ENCODE measurements around the gene PLEKHG3.

Gene PLEKHG3

DNA sequence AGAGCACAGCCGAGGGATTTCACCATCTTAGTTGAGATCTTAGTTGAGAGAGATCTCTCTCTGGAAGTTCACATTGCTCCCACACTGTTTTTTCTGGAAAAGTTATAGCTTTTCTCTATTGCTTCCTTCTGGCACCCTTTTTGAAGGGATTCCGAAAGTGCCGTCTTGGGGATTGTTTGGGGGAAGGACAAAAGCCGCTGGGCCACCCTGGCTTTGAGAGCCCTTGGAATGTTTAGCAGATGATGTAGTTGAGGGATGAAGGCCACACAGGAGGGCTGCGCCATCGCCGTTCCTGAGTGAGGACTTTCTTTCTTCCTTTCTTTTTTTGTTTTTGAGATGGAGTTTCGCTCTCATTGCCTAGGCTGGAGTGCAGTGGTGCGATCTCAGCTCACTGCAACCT lies 17.7 kb downstream of the PLEKHG3 start:
- H3K4me1 ChIP-seq (ENCODE audit: low read length): 0 out of 2 replicates have a peak, but pooled peaks cover 2% of the 10 kb centered on the region

DNA sequence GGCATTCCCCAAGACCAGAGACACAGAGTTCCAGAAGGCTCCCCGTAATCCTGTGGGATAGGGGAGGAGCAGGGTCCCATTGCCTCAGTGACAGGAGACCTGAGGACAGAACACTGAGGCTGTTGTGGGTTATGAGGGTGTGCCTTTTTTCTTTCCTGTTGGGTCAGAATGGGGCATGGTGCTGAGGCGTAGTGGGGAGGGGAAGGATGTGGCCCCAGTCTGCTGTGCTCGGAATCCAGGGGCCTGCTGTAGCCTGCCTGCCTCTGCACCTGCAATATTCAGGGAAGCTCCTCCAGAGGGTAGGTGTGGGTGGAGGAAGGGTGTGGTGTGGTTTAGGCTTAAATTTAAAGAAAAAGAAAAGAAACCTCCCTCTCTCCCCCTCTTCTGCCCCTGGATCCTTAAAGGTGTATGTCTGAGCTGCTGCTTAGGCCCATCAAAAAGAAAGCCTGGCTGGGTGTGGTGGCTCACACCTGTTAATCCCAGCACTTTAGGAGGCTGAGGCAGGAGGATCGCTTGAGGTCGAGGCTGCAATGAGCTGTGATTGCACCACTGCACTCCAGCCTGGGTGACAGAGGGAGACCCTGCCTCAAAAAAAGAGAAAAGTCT lies 18.7 kb downstream of the PLEKHG3 start:
- H3K79me2 ChIP-seq (ENCODE audit: low read length): no peaks in the 10 kb centered on the region
- DNase-seq: no peak
- H3K4me2 ChIP-seq (ENCODE audit: low read depth, low read length): no peak overlapping the region
- H3K9me2 ChIP-seq (replicated peaks; ENCODE audit: insufficient read depth, low read length): no peaks in the 10 kb centered on the region
- no peaks in the 10 kb centered on the region for H3F3A ChIP-seq (ENCODE audit: insufficient read depth, low read length)
- H3K9ac ChIP-seq (ENCODE audit: low read length): no peak overlapping the region
- TF ChIP-seq EZH2phosphoT487 (IDR thresholded peaks at IDR 0.05; ENCODE audit: low read length) (no peak), CTCF (IDR thresholded peaks at IDR 0.05; ENCODE audit: low read length) (no peak), EZH2 (optimal IDR thresholded peaks at IDR 0.05; ENCODE audit: low read depth, low read length) (no peak)
- H2AFZ ChIP-seq (ENCODE audit: low read length): no peak overlapping the region
- 0 out of 2 replicates have a peak, but pooled peaks cover 3% of the 10 kb centered on the region for H3K4me1 ChIP-seq (ENCODE audit: low read length)
- no peaks in the 10 kb centered on the region for H4K20me1 ChIP-seq (ENCODE audit: insufficient read depth, low read length)
- H3K9me3 ChIP-seq (replicated peaks; ENCODE audit: insufficient read depth, low read length): no peaks in the 10 kb centered on the region
- H3K27ac ChIP-seq (ENCODE audit: low read length): no peak overlapping the region
- H3K27me3 ChIP-seq (replicated peaks; ENCODE audit: insufficient read depth, low read length): no peaks in the 10 kb centered on the region
- H3K4me3 ChIP-seq (ENCODE audit: low read length): no peak overlapping the region
- no peaks in the 10 kb centered on the region for H3K36me3 ChIP-seq (replicated peaks; ENCODE audit: insufficient read depth, low read length)

More for the DNA sequence above, 17.7 kb downstream of the PLEKHG3 start:
- Histone ChIP-seq H3F3A (ENCODE audit: insufficient read depth, low read length) (no peaks in the 10 kb centered on the region), H4K20me1 (ENCODE audit: insufficient read depth, low read length) (no peaks in the 10 kb centered on the region), H3K79me2 (ENCODE audit: low read length) (no peaks in the 10 kb centered on the region), H3K4me3 (ENCODE audit: low read length) (no peak overlapping the region), H3K27ac (ENCODE audit: low read length) (no peak overlapping the region), H3K9me2 (replicated peaks; ENCODE audit: insufficient read depth, low read length) (no peaks in the 10 kb centered on the region), H3K27me3 (replicated peaks; ENCODE audit: insufficient read depth, low read length) (no peaks in the 10 kb centered on the region), H3K36me3 (replicated peaks; ENCODE audit: insufficient read depth, low read length) (no peaks in the 10 kb centered on the region), H3K9ac (ENCODE audit: low read length) (no peak overlapping the region), H2AFZ (ENCODE audit: low read length) (no peak overlapping the region), H3K4me2 (ENCODE audit: low read depth, low read length) (no peak overlapping the region), H3K9me3 (replicated peaks; ENCODE audit: insufficient read depth, low read length) (no peaks in the 10 kb centered on the region)
- no peak for TF ChIP-seq CTCF (IDR thresholded peaks at IDR 0.05; ENCODE audit: low read length)
- no peak for DNase-seq

DNA sequence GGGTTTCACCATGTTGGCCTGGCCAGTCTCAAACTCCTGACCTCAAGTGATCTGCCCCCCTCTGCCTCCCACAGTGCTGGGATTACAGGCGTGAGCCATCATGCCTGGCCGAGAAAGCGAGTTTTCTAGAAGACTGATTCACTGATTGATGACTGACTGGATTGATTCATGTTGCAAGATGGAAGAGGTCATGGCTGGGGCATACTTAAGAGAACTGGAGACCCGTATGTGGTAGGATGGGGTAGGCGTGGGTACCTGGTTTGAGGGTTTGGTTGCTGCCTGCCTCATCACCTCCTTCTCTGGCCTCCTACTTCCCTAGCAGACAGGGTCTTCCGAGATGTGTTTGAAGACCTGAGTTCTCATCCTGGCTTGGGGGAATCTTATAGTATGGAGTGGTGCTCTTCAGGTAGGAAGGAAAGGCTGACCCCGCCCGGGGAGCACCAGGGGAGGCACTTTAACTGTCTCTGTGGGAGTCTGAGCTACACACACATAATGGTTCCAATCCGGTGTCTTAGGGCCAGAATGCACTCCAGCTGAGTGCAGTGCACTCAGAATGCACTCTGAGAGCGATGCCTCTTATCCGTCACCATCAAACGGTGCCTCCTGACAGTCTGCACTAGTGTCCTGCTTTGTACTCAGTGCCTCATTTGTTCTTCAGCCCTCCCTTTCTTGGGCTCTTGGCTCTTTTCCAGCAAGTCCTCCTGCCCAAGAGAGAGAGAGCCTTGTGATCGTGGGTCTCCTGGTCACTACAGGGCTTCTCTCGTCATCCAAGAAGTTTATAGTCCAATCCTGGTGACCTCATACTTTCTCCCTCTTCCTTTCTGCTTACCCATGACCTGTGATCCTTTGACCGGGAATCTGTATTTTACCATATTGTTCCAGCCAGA lies 19.7 kb downstream of the PLEKHG3 start:
- H3K27me3 ChIP-seq (replicated peaks; ENCODE audit: insufficient read depth, low read length): no peaks in the 10 kb centered on the region
- no peak overlapping the region for H3K4me3 ChIP-seq (ENCODE audit: low read length)
- H3K9me2 ChIP-seq (replicated peaks; ENCODE audit: insufficient read depth, low read length): no peaks in the 10 kb centered on the region
- no peaks in the 10 kb centered on the region for H3K9me3 ChIP-seq (replicated peaks; ENCODE audit: insufficient read depth, low read length)
- H3K4me2 ChIP-seq (ENCODE audit: low read depth, low read length): no peak overlapping the region
- no peak overlapping the region for H3K9ac ChIP-seq (ENCODE audit: low read length)
- H3K79me2 ChIP-seq (ENCODE audit: low read length): no peaks in the 10 kb centered on the region
- H4K20me1 ChIP-seq (ENCODE audit: insufficient read depth, low read length): no peaks in the 10 kb centered on the region
- H3K36me3 ChIP-seq (replicated peaks; ENCODE audit: insufficient read depth, low read length): no peaks in the 10 kb centered on the region
- H3F3A ChIP-seq (ENCODE audit: insufficient read depth, low read length): no peaks in the 10 kb centered on the region
- DNase-seq: no peak
- H3K4me1 ChIP-seq (ENCODE audit: low read length): 0 out of 2 replicates have a peak, but pooled peaks cover 3% of the 10 kb centered on the region
- H3K27ac ChIP-seq (ENCODE audit: low read length): no peak overlapping the region
- TF ChIP-seq EZH2phosphoT487 (IDR thresholded peaks at IDR 0.05; ENCODE audit: low read length) (no peak), EZH2 (optimal IDR thresholded peaks at IDR 0.05; ENCODE audit: low read depth, low read length) (no peak), CTCF (IDR thresholded peaks at IDR 0.05; ENCODE audit: low read length) (no peak)
- no peak overlapping the region for H2AFZ ChIP-seq (ENCODE audit: low read length)

Measured in MM.1S (cell line).